Activated CD8-positive, alpha-beta memory T cell treated with anti-CD3 and anti-CD28 coated beads, Interleukin-2, amount 50 U/mL, for 24 hours (primary cell): ENCODE measurements around the gene CTSC.
"Not testable (repeated sequence)": the region's sequence is repeated elsewhere in the genome, so short reads cannot be mapped to it uniquely, and the experiment has no call there.

Source experiments
- DNase-seq: peaks from one replicate; pipeline ENCODE4 v3.0.0-alpha.2; 2020; ENCODE audit errors: extremely low read depth

Gene CTSC

DNA sequence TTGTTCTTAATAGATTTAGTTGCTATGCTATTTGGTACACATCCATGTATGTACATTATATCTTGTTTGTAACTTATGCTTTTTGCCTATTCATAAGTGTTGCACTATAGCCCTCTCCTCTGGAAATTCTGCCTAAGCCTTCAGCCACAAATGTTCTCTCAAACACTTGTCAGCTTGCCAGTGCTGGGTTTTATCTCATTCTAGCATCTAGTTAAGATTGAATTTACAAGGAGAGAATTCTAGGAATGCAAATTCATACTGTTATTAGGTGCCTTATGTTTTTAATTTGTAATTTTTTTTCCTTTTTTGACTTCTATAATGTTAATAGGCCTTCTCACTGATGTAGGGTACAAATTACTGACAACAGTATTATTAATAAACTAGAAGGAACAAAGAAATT, 14.6 kb upstream of the CTSC start:
- no peak for DNase-seq

DNA sequence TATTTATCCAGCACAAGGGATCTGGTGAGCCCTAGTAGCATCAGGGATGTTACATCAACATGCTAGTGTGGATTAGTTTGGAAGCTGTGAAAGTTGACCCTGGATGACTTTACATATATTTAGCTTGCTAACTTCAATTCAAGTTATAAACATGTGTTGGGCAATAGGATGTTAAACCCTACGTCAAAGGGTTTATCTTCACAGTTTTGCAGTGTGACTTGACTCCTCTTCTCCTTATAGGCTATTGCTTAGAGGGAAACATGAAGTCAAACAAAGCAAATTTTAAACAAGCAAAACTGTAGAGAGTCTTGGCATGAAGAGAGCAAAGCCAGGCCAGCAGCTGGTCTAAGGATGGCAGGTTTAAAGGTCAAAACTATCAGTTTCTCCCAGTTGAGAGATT, 11.3 kb upstream of the CTSC start:
- no peak for DNase-seq

DNA sequence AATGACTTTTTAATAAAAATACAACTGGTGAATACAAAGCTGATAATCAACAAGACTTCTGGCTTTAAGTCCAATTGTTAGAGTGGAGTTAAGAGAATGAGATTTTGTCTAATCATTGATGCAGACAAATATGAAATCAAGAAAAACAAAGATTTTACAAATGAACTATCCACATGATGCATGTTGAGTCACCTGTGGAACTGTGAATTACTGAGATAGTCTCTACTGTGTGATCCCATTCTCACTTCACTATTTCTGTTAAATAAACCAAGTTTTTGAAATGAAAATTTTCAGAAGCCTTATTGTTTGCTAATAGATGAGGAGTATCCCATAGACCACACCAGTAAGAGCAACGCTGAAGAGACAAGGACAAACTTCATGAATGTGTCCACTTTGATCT, 8.4 kb upstream of the CTSC start:
- DNase-seq: no peak

DNA sequence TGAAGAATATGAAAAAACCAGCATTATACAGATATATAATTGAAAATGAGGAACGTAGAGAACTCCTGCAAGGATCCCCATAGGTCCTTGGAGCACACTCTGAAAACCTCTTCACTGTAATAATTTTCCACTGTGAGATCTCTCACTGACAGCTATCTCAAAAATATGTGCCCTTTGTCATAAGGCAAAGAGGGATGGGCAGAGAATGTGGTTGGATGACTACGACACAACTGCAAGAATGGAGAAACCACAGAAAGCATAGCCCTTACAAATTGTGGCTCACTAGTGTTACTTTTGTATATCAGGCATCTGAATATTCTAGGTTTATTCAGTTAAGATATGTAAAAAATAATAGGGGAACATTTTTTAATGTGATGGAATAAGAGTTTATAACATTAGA, 7.9 kb upstream of the CTSC start:
- DNase-seq: no peak

DNA sequence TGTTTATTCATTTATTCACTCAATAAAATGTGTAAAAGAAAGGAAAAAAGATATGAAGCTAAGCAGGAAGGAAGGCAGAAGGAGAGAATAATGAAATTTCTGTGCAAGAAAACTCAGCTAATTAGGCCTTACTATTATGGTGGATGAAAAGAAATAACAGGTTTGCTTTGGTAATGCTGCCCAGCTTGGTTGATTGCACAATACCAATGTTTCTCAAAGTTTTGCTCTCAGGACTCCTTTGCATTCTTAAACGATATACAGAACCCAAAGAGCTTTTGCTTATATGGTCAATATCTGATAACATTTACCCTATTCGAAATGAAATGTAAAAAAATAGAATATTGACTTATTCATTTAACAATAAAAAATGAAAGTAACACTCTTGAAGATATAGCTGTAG, 7.3 kb upstream of the CTSC start:
- no peak for DNase-seq

DNA sequence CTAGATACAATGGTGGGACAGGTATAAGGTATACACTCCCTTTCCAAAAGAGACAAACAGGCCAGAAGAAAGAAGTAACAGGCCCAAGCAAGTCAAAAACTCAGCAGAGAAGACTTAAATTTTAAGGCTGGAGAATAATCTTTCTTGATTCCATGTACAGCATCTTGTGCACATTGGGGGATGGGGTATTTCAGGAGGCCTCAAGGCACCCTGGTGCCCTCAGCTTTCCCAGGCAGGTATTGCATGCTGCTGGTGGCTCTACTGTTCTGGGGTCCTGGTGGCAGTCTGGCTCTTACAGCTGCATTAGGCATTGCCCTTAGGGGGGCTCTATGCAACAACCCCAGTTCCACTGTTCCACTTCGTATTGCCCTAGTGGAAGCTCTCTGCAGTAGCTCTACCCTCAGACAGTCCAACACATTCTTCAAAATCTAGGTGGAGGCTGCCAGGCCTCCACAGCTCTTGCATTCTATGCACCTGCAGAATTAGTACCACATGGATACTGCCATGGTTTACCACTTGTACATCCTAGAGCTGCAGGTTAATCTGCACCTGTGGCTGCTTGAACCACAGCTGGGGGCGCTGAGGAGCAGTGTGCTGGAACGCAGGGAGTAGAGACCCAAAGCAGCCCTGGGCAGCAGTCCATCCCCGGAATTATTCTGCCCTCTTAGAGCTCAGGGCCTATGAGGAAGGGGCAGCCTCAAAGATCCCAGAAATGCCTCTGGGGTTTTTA, 4.2 kb upstream of the CTSC start:
- no peak for DNase-seq

DNA sequence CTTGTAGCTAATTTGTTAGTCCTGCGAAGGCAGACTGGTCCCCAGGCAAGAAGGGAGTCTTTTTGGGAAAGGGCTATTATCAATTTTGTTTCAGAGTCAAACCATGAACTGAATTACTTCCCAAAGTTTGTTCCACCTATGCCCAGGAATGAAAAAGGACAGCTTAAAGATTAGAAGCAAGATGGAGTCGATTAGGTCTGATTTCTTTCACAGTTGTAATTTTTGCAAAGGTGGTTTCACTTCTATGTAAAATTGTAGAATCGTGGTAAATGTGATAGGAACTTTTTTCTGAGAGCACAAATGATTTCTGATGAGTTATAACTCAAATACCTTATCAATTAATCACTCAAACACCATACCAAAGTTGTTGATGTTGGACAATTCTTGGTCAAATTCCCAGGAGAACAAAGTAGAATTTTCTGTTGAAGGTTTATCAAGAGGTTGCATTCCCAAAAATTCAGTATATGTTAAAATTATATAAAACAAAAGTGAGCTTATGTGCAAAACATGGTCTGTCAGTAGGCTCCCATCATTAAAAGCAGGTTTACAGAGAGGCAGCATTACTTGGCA, 2.9 kb upstream of the CTSC start:
- no peak for DNase-seq

DNA sequence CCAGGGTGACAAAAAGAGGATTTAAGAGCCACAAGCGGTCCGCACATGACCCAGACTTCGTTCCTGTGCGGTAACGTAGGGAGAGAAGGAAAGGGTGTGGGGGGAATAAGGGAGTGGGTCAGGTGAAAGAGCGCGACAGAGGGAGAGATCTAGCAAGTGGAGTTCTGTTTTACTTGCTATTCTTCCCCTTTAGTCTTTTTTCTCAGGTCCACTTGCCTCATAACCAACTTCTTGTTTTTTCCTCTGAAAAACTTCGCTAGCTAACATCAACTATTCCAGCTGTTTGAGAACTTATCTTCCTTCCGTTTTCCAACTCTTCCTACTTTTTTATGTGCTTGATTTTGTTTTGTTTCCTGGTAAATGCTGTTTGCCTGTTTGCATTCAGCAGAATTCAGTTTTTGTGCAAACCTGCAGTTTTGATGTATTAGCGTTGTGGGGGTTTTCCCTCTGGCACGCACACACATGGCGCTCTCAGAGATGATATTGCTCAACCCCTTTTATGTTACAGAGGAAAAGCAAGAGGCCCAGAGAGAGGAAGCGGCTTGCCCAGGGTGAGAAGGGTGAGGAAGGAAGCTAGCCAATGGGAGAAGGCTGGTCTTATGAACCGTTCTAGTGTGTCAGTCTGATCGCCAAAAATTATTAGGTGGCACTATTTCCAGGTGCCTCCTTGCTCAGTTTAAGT, 592 bp upstream of the CTSC start:
- DNase-seq: no peak

DNA sequence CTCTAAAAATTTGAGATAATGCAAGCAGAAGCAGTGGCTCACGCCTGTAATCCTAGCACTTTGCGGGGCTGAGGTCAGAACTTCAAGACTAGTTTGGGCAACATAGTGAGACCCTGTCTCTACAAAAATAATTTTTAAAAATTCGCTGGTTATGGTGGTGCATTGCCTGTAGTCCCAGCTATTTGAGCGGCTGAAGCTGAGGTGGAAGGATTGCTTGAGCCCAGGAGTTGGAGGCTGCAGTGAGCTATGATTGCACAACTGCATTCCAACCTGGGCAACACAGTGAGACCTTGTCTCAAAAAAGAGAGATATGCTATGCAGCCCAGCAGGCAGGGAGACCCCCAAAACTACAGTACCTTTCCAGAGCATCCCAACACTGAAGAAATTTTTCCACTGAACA, 2.3 kb downstream of the CTSC start:
- no peak for DNase-seq

DNA sequence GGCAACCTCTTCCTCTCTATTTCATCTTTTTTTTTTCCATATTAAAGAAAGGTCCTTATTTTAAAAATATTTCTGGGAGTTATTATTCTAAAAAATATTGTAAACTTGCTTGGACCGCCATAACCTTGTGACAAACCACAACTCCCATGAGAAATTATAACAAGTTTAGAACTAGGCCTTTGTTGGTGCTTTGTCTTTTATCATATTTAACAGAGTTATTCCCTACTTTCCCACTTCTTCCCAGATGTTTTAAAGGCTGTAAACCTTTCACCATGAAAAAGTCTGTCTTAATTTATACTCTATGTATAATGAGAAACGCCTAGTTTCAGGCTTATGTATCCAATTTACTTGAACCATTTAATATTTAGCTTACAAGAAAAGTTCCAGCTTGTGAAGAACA, 3.7 kb downstream of the CTSC start:
- DNase-seq: no peak

DNA sequence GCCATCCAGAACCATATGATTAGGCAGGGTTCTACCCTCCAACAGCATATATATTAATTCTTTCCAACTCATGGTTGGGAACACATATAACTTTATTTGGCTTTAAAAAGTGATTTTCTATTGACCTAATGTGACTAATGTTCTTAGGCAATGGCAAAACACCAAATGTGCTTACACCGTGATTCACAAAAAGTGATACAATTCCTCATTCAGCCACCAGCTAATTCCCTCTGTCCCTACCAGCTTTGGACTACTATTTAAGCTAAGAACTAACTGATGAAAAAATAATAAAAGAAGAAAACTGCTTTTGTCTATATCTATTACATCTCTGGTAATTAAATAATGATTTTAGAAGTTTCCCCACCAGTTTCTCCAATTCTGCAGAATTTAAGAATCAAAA, 4.7 kb downstream of the CTSC start:
- no peak for DNase-seq

DNA sequence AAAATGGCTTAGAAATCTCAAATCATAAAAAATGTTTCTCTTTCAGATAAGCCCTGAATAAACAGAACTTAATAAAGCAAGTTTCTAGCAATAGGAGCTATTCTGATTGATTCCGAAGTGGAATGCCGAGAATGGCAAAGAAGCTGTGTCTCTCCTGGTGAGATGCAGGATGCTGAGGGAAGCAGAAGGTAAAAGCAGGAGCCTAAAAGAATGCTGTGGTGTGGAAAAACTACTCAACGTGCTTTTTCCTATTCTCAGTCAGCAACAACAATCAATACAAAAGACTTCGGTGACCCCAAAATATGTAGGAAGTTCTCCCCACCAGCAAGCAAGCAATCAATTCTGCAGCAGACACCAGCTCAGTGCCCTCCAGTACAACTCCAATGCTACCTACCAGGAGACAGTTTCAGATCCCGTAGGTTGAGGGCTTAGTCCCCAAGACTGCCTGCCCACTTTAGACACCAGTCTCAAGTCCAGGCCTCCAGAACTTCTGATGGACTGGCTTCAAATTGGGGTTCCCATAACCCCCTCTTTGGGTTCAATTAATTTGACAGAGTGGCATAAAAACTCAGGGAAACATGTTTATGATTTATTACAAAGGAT, 6.6 kb downstream of the CTSC start:
- DNase-seq: no peak

DNA sequence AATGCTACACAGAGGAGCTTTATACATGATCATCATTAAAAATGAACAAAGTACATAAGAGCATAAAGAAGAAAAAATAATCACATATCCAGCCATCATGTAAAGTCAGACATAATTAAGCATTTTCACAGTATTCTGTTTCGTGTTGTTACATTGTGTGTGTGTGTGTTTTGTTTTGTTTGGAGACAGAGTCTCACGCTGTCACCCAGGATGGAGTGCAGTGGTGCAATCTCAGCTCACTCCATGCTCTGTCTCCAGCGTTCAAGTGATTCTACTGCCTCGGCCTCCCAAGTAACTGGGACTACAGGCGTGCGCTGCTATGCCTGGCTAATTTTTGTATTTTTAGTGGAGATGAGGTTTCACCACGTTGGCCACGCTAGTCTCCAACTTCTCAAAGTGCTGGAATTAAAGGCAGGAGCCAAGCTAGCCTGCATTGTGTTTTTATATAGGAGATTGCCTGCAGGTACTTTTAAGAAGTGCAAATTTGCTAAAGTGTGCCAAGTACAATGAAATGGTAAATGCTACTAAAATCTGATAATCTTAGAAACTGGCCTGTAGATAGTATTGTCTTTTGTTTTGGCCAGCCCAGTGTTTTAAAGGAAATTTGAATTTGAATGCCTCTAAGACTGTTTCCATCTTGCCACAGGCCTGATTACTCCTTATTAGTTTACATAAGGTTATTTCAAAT, 7.8 kb downstream of the CTSC start:
- DNase-seq: no peak

DNA sequence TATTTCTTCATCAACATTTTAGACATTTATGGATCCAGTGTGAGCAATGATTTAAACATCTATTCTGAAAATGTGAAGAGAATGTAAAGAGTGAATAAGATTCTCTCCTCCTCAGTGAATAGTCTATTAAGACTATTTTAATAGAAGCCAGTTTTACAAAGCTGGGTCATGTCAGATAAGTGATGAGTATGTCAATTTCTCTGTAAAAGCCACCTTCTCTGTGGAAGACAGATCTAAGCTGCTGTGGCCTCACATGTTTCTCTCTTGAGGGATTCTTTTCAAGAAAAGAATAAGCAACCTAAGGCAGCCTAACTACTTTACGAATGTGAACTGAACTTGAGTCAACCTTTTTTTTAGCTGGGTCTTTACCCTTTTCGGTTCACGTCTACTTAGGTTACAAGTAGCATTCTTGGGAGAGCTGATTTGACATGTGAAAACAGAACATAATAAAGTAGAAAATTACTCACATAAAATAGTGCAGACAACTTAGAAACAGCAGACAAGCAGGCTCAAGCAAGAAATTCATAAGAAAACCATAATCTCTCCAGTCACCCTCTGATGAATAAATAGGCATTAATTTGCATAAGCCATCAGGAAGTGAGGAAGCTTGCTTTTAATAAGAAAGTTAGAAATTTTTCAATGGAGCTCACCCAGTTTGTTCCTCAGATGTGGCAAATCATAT, 9.9 kb downstream of the CTSC start:
- no peak for DNase-seq

DNA sequence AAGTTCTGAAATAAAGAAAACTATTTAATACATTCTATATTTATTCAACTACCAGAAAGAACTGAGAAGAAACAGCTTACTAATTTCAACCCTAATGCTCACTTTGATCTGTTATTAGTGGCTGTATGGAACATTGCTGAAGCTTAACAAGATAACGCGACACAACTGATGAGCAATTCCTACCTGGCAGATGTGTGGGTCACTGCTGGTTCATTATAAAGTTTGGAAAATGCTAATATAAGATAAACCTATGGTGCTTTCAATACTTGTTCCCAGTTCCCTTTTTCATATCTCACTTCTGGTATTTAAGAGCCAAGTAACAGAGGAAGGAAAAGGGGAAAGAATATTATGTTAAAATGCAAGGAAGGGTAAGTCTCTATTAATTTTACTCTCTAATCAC, 10.5 kb downstream of the CTSC start:
- DNase-seq: no peak

DNA sequence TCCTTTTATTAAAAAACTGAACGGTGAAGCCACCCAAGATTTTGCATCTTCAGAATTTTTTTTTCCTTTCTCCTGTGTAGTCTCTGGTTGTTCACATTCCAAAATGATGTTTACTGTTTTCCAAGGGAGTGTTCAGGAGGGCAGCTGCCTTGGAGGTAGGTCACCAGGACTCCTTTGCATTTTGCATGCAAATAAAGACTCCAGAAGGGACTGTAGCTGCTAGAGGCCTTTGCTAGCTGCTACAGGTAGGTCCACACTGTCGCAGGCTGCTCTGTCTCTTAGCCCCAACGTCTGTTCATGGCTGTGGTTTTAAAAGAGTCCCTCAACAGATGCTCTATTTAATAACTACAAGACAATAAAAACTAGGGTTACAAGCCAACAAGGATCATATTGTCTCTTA, 11.4 kb downstream of the CTSC start:
- DNase-seq: no peak

DNA sequence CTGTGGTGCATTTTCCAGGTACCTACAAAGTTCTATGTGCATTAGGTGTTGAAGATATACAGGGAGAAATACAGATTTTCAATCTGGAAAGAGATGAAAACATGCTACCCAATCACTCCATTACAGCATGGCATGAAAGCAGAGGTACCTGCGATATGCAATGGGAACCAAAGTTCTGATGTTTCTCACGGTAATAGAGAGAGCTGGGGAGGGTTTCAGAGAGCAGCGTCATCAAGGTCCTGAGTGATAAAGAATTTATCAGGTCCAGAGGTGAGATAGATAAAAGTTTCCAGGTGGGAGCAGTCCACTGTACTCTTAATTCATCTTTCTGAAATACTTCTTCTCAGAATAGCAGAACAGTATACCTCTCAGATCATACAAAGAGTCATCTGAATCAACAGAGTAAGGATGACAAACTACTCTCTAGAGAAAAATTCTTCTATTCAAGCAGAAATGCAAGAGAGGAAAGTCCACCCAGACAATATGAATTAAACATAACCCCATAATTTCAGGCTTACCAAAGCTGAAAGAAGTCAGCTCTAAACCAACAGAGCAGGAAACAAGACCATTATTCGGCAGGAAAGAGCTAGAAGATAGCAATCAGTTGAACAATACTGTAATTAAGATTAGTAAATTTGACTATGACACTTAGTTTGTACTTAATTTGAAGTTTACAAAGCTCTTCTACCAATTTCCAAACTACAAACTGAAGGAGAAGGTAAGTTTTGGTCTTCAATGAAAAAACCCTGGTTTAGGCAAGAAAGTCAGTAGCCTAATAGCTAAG, 12.8 kb downstream of the CTSC start:
- no peak for DNase-seq

DNA sequence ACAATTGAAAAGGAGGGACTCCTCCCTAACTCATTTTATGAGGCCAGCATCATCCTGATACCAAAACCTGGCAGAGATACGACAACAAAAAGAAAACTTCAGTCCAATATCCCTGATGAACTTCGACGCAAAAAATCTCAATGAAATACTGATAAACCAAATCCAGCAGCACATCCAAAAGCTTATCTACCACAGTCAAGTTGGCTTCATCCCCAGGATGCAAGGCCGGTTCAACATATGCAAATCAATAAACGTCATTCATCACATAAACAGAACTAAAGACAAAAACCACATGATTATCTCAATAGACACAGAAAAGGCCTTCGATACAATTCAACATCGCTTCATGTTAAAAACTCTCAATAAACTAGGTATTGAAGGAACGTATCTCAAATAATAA, 14.7 kb downstream of the CTSC start:
- not testable (repeated sequence) for DNase-seq

DNA sequence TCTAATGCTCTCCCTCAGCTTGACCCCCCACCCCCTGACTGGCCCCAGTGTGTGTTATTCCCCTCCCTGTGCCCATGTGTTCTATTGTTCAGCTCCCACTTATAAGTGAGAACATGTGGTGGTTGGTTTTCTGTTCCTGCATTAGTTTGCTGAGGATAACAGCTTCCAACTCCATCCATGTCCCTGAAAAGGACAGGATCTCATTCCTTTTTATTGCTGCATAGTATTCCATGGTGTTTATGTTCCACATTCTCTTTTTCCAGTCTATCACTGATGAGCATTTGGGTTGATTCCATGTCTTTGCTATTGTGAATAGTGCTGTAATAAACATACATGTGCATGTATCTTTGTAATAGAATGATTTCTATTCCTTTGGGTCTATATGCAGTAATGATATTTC, 16.1 kb downstream of the CTSC start:
- not testable (repeated sequence) for DNase-seq

DNA sequence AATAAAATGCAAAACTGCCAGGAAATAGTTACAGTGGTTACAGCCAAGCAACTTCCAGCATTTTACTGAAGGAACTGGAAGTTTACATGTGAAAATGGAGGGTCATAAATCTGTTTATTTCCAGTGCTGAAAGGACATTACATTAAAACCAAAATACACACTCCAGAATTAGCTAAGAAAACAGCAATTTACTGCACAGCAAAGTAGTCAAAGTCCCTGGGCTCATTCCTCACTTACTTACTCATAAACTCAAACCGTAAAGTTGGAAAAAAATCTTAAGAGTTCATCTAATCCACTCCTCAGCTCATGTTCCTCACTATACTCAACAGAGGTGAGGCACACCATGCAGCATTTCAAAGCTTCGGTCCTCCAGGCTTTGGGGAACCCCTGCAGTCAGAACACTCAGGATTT, 17.4 kb downstream of the CTSC start:
- no peak for DNase-seq

DNA sequence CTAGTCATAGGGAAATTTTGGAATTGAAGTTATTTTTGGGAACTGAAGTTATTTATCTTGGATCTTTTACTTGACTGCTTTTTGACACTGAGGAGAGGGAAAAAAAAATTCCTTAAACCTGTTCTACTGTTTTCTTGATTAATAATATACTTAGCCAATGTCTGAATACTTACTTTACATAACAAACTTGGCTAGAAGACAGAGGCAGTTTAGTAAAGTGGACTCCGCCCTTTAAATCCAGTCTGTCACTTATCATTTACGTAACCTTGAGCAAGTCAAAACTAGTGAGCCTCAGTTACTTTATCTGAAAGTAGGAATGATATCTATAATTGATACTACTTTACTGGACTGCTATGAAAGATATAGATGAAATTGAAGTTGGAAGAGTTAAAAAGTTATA, 19.5 kb downstream of the CTSC start:
- DNase-seq: no peak
